ENCODE measurements around the gene KCTD6.

Gene KCTD6

DNA sequence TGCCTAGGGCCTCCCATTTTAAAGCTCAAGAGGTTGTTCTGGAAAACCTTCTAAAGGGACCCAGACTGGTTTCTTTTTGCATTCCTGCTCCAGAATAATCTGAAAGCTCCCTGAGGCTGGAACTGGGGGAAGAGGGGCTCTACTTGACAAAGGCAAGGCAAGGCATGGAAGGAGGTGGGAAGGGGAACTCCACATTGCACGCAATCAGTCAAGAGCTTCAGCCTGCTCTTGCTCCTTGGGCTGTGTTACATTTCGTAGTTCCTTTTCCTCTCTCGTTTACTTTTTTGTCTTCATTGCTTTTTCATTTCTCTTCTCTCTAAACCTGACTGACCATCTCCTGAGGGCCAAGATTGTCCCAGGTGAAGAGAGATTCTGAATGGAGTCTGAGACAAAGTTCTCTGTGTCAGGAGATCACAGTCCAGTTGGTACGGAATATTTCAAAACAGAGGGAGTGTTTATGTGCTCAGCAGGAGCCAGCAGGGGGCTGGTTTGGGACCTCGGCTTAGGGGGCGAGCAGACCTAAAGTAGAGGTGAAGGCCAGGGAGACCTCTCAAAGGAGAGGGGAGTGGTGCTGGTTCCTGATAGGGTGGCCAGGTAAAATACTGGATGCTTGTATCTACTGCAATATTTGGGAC lies 6.0 kb upstream of the KCTD6 start:
- DNase-seq (ENCODE audit: low spot score) (no peak), FAIRE-seq (no peak)

GRCh38 chr3:58487140-58487886 lies 4.6 kb upstream of the KCTD6 start:
- FAIRE-seq (peak; percentile 69), DNase-seq (ENCODE audit: low spot score) (peak; percentile 60)

DNA sequence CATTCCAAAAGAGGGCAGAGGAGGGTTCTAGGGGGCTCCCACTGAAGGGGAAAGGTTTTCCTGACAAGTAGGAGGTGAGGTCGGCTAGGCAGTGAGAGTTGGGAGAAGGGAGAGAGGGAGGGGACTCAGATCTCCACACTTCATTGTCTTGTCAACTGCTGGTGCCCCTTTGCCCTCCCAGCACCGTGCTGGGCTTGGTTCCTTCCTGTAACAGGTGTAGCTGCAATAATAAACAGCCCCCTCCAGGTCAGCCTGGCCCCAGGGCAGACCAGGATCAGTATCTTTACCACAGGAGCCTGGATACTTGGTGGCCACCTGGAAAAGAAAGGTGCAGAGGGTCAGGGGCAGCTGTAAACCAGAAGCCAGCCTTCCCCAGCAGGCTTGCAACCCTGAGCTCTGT lies 2.9 kb upstream of the KCTD6 start:
- FAIRE-seq (no peak), DNase-seq (ENCODE audit: low spot score) (no peak)

DNA sequence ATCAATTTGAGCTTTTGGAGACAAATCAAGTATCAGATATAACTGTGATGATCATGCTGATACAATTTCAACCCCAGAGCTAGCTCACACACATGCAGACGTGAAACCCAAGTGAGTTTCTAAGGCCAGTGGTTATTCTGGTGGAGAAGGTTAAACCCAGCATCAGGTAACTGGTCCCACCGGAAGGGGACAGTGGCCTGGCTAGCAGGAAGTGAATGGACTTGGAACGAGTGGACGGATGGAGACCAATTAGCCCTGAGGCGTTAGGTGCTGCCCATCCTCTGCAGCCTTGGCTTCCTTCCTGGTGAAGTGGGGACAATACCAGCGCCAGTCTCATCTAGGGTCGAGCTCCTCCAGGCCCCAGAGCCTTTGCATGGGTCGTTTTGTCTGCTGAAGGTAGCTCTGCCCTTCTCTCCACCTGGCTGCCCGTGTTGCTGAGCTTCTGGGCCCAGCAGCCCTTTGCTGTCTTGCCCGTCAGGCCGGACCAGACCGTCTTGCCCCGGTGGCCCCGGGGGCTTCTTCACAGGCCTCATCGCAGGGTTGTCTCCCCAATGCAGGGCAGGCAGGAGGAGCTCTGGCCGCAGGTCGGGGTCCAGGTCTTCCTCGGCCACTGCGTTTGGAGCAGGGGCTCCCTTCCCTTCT lies 915 bp upstream of the KCTD6 start:
- FAIRE-seq (no peak), DNase-seq (ENCODE audit: low spot score) (no peak)

DNA sequence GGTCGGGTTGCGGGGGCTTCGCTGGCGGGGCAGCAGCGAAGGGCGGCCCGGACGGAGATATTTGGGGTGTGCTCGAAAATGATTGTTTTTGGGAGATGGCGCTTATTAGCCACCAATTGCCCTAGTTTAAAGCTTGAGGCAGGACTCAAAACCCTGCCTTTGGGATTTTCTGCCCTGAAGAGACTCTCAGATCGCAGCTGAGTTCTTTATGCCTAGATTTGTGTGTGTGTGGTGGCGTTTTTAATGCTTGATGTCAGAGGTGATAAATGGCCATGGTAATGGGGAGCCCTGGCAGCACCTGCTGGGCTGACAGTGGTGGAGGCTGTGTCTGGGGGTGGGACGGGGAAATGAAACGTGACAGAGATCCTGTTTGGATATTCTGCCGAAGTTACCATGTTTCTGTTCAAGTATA lies 604 bp downstream of the KCTD6 start:
- FAIRE-seq (no peak), DNase-seq (ENCODE audit: low spot score) (peak; percentile 21)

- FAIRE-seq = no peak
Measured at GRCh38 chr3:58494107-58494506, 2.2 kb downstream of the KCTD6 start.

DNA sequence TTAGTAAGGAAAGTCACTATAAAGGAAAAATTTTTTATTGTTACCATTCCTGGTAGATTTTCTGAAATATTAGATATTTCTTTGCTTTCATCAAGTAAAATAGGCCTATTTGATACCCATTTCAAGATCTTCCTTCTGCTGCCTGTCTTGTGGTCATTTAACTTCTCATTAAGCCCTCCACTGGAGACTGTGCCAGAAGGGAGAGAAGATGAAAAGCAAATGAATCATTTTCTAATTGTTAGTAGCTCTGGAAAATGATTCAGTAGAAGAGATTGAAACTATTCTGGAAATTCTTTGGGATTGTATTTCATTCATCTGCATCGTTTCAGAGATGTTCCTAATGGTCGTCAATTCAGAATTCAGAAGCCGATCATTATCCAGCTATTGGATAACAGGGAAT lies 3.2 kb downstream of the KCTD6 start:
- DNase-seq (ENCODE audit: low spot score) (no peak), FAIRE-seq (no peak)

More at GRCh38 chr3:58494107-58494506, 2.2 kb downstream of the KCTD6 start:
- no peak for DNase-seq (ENCODE audit: low spot score)

- FAIRE-seq = no peak
- no peak for DNase-seq (ENCODE audit: low spot score)
Measured at GRCh38 chr3:58496206-58496857, 4.4 kb downstream of the KCTD6 start.

GRCh38 chr3:58497097-58497496 lies 5.2 kb downstream of the KCTD6 start:
- DNase-seq (ENCODE audit: low spot score) (no peak), FAIRE-seq (no peak)

DNA sequence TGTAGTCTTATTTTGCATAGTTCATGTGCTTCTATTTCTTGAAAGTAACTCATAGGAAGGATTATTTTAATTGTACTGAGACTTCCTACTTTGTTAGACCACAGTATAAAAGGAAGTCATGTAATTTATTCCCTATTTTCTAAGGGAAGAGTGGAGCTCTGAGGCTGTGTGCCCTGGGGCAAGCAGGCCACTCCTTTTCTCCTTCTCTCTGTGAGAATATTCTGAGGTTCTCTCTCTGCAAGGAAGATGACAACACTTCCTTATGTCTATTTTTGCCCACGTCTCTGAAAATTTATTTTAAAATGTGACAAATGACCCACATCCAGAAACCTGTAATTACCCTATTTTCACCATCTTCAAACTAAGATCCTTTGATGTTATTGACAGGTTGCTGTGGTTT lies 11.0 kb downstream of the KCTD6 start:
- no peak for DNase-seq (ENCODE audit: low spot score)
- no peak for FAIRE-seq

DNA sequence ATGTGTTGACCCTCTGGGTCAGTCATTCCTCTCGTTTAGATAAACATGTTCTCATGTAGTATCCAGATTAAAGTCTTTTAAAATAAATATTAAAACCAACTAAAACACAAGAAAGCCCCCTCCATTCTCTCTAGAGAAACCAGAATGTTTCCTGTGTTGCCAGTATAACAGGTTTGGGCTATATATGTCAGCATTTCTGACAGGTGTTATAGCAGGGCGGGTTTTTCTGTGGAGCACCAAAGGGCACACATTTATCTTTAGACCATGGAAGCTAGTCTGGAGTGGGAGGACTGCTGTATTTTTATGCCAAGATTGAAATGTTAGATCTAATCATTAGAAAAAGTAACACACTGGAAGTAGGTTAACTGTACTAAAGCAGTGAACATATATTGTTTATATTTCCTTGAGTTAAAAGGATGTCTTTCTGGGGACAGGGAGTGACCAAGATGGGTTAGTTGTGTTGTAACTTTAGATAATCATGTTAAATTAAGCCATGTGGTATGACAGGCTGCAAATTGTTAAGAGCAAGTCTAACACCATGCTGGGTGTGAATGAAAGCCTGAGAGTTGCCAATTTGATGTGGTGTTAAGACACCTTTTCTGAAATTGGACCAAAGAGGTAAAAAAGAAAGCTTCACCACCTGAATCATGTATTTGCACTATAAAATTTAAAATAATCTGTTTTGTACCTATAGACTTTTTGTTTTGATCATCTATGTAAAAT lies 15.6 kb downstream of the KCTD6 start:
- DNase-seq (ENCODE audit: low spot score) (no peak), FAIRE-seq (no peak)

DNA sequence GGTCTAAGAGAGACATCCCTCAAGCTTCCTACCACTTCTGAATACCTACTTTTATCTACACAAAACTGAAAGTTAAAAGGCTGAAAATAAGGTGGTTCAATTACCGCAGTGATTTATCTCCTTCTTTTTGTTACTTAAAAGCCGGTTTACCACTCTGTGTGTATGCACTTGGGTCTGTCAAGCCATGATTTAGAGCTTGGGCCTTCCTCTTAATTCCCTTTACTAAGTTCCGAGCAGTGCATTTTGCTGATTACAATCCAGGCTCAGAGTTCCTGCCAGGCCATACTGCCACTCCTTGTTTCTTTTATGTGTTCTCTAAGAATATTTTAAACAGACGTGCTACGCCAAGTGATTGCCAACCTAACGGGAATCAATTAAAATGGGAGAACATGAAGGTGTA lies 16.5 kb downstream of the KCTD6 start:
- FAIRE-seq (no peak), DNase-seq (ENCODE audit: low spot score) (no peak)

GRCh38 chr3:58514405-58514804 lies 22.5 kb downstream of the KCTD6 start:
- DNase-seq (ENCODE audit: low spot score) = no peak
- FAIRE-seq = no peak

- DNase-seq (ENCODE audit: low spot score) (no peak), FAIRE-seq (no peak)
Measured at GRCh38 chr3:58518291-58518789, 26.4 kb downstream of the KCTD6 start.

- no peak for DNase-seq (ENCODE audit: low spot score)
- FAIRE-seq = no peak
Measured at GRCh38 chr3:58519668-58520402, 27.9 kb downstream of the KCTD6 start.

DNA sequence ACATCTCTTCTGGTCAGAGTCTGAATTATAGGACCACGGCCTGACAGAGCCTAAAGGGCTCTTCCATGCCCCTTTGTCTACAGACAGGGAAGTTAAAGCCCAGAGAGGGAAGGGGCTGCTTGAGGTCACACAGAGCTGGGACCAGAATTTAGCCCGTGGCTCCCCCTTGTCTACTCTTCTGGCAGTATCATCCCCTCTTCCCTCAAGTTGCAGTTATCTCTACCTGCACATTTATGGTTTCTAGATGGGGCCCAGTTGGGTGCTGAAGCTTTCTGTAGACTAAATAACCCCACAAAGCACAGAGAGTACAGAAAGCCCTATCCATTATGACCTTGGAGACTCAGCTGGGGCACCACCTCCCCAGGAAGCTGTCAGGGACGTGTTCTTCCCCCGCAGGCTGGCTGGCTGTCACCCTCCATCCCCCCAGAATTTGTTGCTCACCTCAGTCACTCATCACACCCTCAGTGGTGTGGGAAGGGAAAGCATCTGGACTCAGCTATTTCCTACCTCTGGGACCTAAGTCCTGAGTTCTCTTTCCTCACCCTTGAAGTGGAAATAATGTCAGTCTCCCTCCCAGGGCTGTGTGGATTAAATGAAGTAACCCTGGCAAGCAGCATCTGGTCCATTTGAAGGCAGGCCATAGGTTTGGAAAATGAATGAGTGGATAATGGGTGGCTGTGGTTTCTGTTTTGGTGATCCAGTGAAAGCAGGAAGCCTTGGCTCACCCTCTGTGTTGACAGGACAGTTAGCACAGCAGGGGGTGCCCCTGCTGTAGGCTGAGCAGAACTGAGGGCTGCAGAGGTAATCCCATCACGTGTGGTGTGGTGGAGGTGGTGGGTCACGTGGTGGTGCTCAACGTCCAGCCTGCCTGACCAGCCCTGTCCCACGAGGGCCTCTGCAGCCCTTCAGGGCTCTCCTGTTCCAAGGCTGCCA lies 28.8 kb downstream of the KCTD6 start:
- FAIRE-seq (no peak), DNase-seq (ENCODE audit: low spot score) (no peak)

DNA sequence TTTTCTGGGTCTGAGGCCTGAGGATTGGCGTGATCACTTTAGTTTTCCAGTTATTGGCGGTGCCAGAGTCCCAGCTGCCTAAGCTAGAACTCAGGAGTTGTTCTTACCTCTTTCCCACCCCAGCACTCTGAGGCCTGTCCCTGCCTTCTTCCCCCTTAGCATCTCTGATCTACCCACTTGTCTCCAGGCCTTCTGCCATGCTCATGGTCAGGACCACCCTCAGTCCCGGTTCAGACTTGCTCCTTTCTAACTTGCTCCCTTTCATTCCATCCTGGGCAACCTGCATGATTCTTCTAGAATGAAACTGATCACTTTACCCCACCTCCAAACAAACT lies 29.4 kb downstream of the KCTD6 start:
- DNase-seq (ENCODE audit: low spot score) = no peak
- no peak for FAIRE-seq

GRCh38 chr3:58521917-58522631 lies 30.2 kb downstream of the KCTD6 start:
- DNase-seq (ENCODE audit: low spot score) (no peak), FAIRE-seq (no peak)

Measured in urothelium cell line (cell line).